ENCODE results near the gene WASHC4. TPM values are rescaled to one million over a fixed set of nuclear protein-coding genes. Genes with fewer than 3 reads are reported as not detected.

Gene WASHC4
- total and polyA plus RNA-seq, 3 donors from 2014 or later, result 17.4 to 57.7 (median 55.3) TPM

GRCh38 chr12:105067511-105068031, 40.0 kb upstream of the WASHC4 start:
- H3K4me1 ChIP-seq, result no peaks in the 10 kb centered on the region
- H3K36me3 ChIP-seq (ENCODE audit: low read depth, missing control alignments), result no peaks in the 10 kb centered on the region
- H3K9me3 ChIP-seq, result no peaks in the 10 kb centered on the region
- H3K27me3 ChIP-seq, result no peaks in the 10 kb centered on the region
- intact Hi-C loops (cut with DNase I; ENCODE audit: low total_unique reads), result no loop called here
- no peak overlapping the region for H3K4me3 ChIP-seq
- H3K27ac ChIP-seq, result no peak overlapping the region
- DNase-seq, result no peak
- WGBS, 2 donors, result 66% methylated on average over 6 of the region's 6 CpGs
- TF ChIP-seq POLR2A (IDR thresholded peaks at IDR 0.05) (no peak), CTCF (IDR thresholded peaks at IDR 0.05) (no peak)

GRCh38 chr12:105069936-105070702, 37.4 kb upstream of the WASHC4 start:
- H3K27ac ChIP-seq, result no peak overlapping the region
- no peak for DNase-seq
- H3K4me3 ChIP-seq, result no peak overlapping the region
- intact Hi-C loops (cut with DNase I; ENCODE audit: low total_unique reads), result no loop called here
- H3K36me3 ChIP-seq (ENCODE audit: low read depth, missing control alignments), result no peaks in the 10 kb centered on the region
- no peaks in the 10 kb centered on the region for H3K4me1 ChIP-seq
- H3K9me3 ChIP-seq, result no peaks in the 10 kb centered on the region
- 53 to 56% methylated on average over 4 of the region's 4 CpGs for WGBS, 2 donors
- TF ChIP-seq CTCF (IDR thresholded peaks at IDR 0.05) (no peak), POLR2A (IDR thresholded peaks at IDR 0.05) (no peak)
- no peaks in the 10 kb centered on the region for H3K27me3 ChIP-seq

- no peak overlapping the region for H3K27ac ChIP-seq
- intact Hi-C loops (cut with DNase I; ENCODE audit: low total_unique reads), result no loop called here
- WGBS, 2 donors, result 95 to 100% methylated on average over 3 of the region's 3 CpGs
Observed at GRCh38 chr12:105071981-105072380, 35.5 kb upstream of the WASHC4 start.

GRCh38 chr12:105072888-105073488, 34.5 kb upstream of the WASHC4 start:
- Histone ChIP-seq H3K9me3 (no peaks in the 10 kb centered on the region), H3K27me3 (no peaks in the 10 kb centered on the region), H3K27ac (no peak overlapping the region), H3K4me3 (no peak overlapping the region), H3K36me3 (ENCODE audit: low read depth, missing control alignments) (no peaks in the 10 kb centered on the region), H3K4me1 (no peaks in the 10 kb centered on the region)
- no peak for DNase-seq
- intact Hi-C loops (cut with DNase I; ENCODE audit: low total_unique reads), result no loop called here
- 86 to 88% methylated on average over 6 of the region's 6 CpGs for WGBS, 2 donors
- no peak for TF ChIP-seq POLR2A (IDR thresholded peaks at IDR 0.05)

More at GRCh38 chr12:105071981-105072380, 35.5 kb upstream of the WASHC4 start:
- DNase-seq, result no peak
- Histone ChIP-seq H3K36me3 (ENCODE audit: low read depth, missing control alignments) (no peaks in the 10 kb centered on the region), H3K4me1 (no peaks in the 10 kb centered on the region), H3K9me3 (no peaks in the 10 kb centered on the region), H3K27me3 (no peaks in the 10 kb centered on the region), H3K4me3 (no peak overlapping the region)
- no peak for TF ChIP-seq CTCF (IDR thresholded peaks at IDR 0.05)
- no peak for TF ChIP-seq POLR2A (IDR thresholded peaks at IDR 0.05)

GRCh38 chr12:105076098-105076497, 31.4 kb upstream of the WASHC4 start:
- TF ChIP-seq CTCF (IDR thresholded peaks at IDR 0.05) (no peak), POLR2A (IDR thresholded peaks at IDR 0.05) (no peak)
- Histone ChIP-seq H3K4me3 (no peak overlapping the region), H3K4me1 (no peaks in the 10 kb centered on the region), H3K9me3 (no peaks in the 10 kb centered on the region), H3K27ac (no peak overlapping the region), H3K36me3 (ENCODE audit: low read depth, missing control alignments) (no peaks in the 10 kb centered on the region), H3K27me3 (no peaks in the 10 kb centered on the region)
- 92 to 96% methylated on average over 1 of the region's 1 CpG for WGBS, 2 donors
- intact Hi-C loops (cut with DNase I; ENCODE audit: low total_unique reads), result no loop called here
- no peak for DNase-seq

Measured in testis (tissue), 3 donors.